ENCODE data around the gene PCYT2.
A peak's percentile ranks its signal among the peaks of the same experiment; 100 is the strongest.
"Not testable (repeated sequence)": the region's sequence is repeated elsewhere in the genome, so short reads cannot be mapped to it uniquely, and the experiment has no call there.

PCYT2 gene

GRCh38 chr17:81911277-81911961 lies at the start of gene PCYT2:
TSS of gene PCYT2 (minus strand) at chr17:81911399. CDS start at chr17:81911355, 44 bp downstream.
- in situ Hi-C loops (cut with HindIII; ENCODE audit: low pct_ligation_motif_present, low pct_unique_long_range_greater_than_20kb, low sequenced_read_pairs) = no loop called here
- peak; percentile 85 for DNase-seq

GRCh38 chr17:81960130-81960958 lies 49.1 kb upstream of the PCYT2 start:
- no peak for DNase-seq
- in situ Hi-C loops (cut with HindIII; ENCODE audit: low pct_ligation_motif_present, low pct_unique_long_range_greater_than_20kb, low sequenced_read_pairs) = no loop called here

GRCh38 chr17:81959362-81960129 lies 48.3 kb upstream of the PCYT2 start:
- DNase-seq = peak; percentile 64
- in situ Hi-C loops (cut with HindIII; ENCODE audit: low pct_ligation_motif_present, low pct_unique_long_range_greater_than_20kb, low sequenced_read_pairs) = no loop called here

- no peak for DNase-seq
- in situ Hi-C loops (cut with HindIII; ENCODE audit: low pct_ligation_motif_present, low pct_unique_long_range_greater_than_20kb, low sequenced_read_pairs) = no loop called here
Measured at GRCh38 chr17:81958633-81959342, 47.6 kb upstream of the PCYT2 start.

GRCh38 chr17:81957691-81958432 lies 46.7 kb upstream of the PCYT2 start:
- no peak for DNase-seq
- in situ Hi-C loops (cut with HindIII; ENCODE audit: low pct_ligation_motif_present, low pct_unique_long_range_greater_than_20kb, low sequenced_read_pairs) = no loop called here

GRCh38 chr17:81956607-81957589 lies 45.7 kb upstream of the PCYT2 start:
- DNase-seq = no peak
- in situ Hi-C loops (cut with HindIII; ENCODE audit: low pct_ligation_motif_present, low pct_unique_long_range_greater_than_20kb, low sequenced_read_pairs) = no loop called here

GRCh38 chr17:81955756-81956544 lies 44.8 kb upstream of the PCYT2 start:
- no peak for DNase-seq
- in situ Hi-C loops (cut with HindIII; ENCODE audit: low pct_ligation_motif_present, low pct_unique_long_range_greater_than_20kb, low sequenced_read_pairs) = no loop called here

- DNase-seq = no peak
- in situ Hi-C loops (cut with HindIII; ENCODE audit: low pct_ligation_motif_present, low pct_unique_long_range_greater_than_20kb, low sequenced_read_pairs) = no loop called here
Measured at GRCh38 chr17:81955058-81955681, 44.0 kb upstream of the PCYT2 start.

GRCh38 chr17:81954131-81955057 lies 43.2 kb upstream of the PCYT2 start:
- in situ Hi-C loops (cut with HindIII; ENCODE audit: low pct_ligation_motif_present, low pct_unique_long_range_greater_than_20kb, low sequenced_read_pairs) = no loop called here

GRCh38 chr17:81953443-81953842 lies 42.2 kb upstream of the PCYT2 start:
- DNase-seq; in situ Hi-C loops (cut with HindIII; ENCODE audit: low pct_ligation_motif_present, low pct_unique_long_range_greater_than_20kb, low sequenced_read_pairs): not testable (repeated sequence)

More at GRCh38 chr17:81954131-81955057, 43.2 kb upstream of the PCYT2 start:
- DNase-seq = no peak

GRCh38 chr17:81952792-81953228 lies 41.6 kb upstream of the PCYT2 start:
- DNase-seq = no peak
- in situ Hi-C loops (cut with HindIII; ENCODE audit: low pct_ligation_motif_present, low pct_unique_long_range_greater_than_20kb, low sequenced_read_pairs) = no loop called here

GRCh38 chr17:81951785-81952684 lies 40.8 kb upstream of the PCYT2 start:
- in situ Hi-C loops (cut with HindIII; ENCODE audit: low pct_ligation_motif_present, low pct_unique_long_range_greater_than_20kb, low sequenced_read_pairs) = no loop called here
- DNase-seq = no peak

GRCh38 chr17:81950501-81950900 lies 39.3 kb upstream of the PCYT2 start:
- no peak for DNase-seq
- in situ Hi-C loops (cut with HindIII; ENCODE audit: low pct_ligation_motif_present, low pct_unique_long_range_greater_than_20kb, low sequenced_read_pairs) = no loop called here
